PFSK-1 (cell line): ENCODE results near the gene ARHGAP6.

Experiments
- FOXP2 ChIP-seq: optimal IDR thresholded peaks from 2 replicates; pipeline ENCODE3; 2011; ENCODE audit warnings: borderline replicate concordance, control low read depth, inconsistent platforms; ENCODE audit not compliant: insufficient read depth; ENCODE audit errors: extremely low read length, extremely low read depth
- POLR2AphosphoS5 ChIP-seq: IDR thresholded peaks from 2 replicates; pipeline ENCODE4 v1.6.1; 2012; ENCODE audit warnings: low read depth, mild to moderate bottlenecking, control low read depth, low read length, moderate library complexity
- SIN3A ChIP-seq: IDR thresholded peaks from 2 replicates; pipeline ENCODE4 v1.6.1; 2012; ENCODE audit warnings: mild to moderate bottlenecking, low read length, moderate library complexity, borderline replicate concordance; ENCODE audit not compliant: insufficient read depth
- TAF1 ChIP-seq: IDR thresholded peaks from 2 replicates; pipeline ENCODE4 v1.6.1; 2012; ENCODE audit warnings: low read length, control low read depth, borderline replicate concordance; ENCODE audit not compliant: insufficient read depth
- TF ChIP-seq, protein P1 (sequence below), 2 experiments: IDR thresholded peaks; 2 replicates each; pipeline versions ENCODE4 v1.6.1 to v1.8.0; 2011 to 2012; ENCODE audit warnings: low read depth in 2 of 2, low read length in 2 of 2, control low read depth in 1 of 2, inconsistent platforms in 1 of 2, mild to moderate bottlenecking in 1 of 2, moderate library complexity in 1 of 2; ENCODE audit not compliant: insufficient read depth in 1 of 2

The ARHGAP6 gene

DNA sequence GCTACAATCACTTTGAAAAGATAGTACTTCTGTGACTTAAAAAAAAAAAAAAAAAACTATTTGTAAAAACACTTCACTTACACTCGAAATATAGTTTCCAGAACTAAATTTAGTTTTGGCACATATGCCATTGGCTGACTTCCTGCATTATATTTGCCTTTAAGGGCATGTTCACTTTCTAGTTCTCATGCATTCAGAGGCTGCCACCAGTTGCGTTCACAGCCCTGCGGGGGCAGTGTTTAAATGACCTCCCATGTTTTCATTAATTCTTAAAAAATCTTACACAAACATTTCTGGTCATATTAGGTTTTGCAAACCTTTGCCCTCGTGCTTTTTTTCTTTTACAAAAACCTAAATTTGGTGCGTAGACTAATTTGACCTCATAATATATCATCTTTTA is 12.4 kb upstream of the ARHGAP6 start:
- no peak for TF ChIP-seq FOXP2
- no peak for TF ChIP-seq SIN3A
- TF ChIP-seq, protein P1, sequence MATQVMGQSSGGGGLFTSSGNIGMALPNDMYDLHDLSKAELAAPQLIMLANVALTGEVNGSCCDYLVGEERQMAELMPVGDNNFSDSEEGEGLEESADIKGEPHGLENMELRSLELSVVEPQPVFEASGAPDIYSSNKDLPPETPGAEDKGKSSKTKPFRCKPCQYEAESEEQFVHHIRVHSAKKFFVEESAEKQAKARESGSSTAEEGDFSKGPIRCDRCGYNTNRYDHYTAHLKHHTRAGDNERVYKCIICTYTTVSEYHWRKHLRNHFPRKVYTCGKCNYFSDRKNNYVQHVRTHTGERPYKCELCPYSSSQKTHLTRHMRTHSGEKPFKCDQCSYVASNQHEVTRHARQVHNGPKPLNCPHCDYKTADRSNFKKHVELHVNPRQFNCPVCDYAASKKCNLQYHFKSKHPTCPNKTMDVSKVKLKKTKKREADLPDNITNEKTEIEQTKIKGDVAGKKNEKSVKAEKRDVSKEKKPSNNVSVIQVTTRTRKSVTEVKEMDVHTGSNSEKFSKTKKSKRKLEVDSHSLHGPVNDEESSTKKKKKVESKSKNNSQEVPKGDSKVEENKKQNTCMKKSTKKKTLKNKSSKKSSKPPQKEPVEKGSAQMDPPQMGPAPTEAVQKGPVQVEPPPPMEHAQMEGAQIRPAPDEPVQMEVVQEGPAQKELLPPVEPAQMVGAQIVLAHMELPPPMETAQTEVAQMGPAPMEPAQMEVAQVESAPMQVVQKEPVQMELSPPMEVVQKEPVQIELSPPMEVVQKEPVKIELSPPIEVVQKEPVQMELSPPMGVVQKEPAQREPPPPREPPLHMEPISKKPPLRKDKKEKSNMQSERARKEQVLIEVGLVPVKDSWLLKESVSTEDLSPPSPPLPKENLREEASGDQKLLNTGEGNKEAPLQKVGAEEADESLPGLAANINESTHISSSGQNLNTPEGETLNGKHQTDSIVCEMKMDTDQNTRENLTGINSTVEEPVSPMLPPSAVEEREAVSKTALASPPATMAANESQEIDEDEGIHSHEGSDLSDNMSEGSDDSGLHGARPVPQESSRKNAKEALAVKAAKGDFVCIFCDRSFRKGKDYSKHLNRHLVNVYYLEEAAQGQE (IDR thresholded peaks at IDR 0.05; ENCODE audit: insufficient read depth in 1 of 2, low read depth in 2 of 2, low read length in 2 of 2), result no peak
- no peak for TF ChIP-seq POLR2AphosphoS5
- TF ChIP-seq TAF1, result no peak

DNA sequence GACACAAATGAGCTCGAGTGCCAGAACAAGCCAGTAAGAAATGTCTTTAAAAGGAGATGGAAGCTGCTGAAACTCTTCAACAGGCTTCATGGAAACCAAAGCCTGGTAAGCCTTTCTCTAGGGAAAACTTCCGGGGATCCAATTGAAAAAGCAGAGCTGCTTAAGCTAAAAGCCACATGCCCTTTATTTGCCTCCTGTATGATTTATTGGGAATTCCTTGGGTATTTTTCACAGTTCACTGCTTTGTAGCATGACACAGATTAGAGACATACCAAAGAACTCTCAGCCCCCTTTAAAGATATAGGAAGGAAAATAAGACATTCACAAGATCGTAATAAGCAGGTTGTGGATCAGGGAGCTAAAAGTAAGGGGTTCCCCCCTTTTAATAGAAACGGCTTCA is 6.5 kb upstream of the ARHGAP6 start:
- TF ChIP-seq SIN3A (no peak), FOXP2 (no peak), TAF1 (no peak), POLR2AphosphoS5 (no peak)
- TF ChIP-seq, protein P1 (IDR thresholded peaks at IDR 0.05; ENCODE audit: insufficient read depth in 1 of 2, low read depth in 2 of 2, low read length in 2 of 2), result no peak

DNA sequence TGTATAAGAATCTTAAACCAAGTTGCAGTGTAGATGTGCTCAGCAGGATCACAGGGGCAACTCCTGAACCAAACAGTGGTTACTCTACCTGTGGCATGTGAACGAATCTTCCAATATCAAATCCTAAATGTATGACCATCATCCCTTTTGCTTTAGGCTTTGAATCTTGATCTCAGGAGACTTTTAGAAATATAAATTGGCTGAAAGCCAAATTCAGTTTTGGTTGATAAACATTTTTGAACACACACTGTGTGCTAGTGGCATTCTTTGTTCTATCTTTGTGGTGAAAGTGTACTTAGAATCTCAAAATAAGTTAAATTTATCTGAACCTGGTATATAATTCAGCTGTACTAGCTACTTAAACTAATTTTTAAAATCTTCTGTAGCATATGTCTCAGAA is 4.6 kb upstream of the ARHGAP6 start:
- TF ChIP-seq TAF1 (no peak), FOXP2 (no peak), POLR2AphosphoS5 (no peak), SIN3A (no peak)
- TF ChIP-seq, protein P1 (IDR thresholded peaks at IDR 0.05; ENCODE audit: insufficient read depth in 1 of 2, low read depth in 2 of 2, low read length in 2 of 2), result no peak

DNA sequence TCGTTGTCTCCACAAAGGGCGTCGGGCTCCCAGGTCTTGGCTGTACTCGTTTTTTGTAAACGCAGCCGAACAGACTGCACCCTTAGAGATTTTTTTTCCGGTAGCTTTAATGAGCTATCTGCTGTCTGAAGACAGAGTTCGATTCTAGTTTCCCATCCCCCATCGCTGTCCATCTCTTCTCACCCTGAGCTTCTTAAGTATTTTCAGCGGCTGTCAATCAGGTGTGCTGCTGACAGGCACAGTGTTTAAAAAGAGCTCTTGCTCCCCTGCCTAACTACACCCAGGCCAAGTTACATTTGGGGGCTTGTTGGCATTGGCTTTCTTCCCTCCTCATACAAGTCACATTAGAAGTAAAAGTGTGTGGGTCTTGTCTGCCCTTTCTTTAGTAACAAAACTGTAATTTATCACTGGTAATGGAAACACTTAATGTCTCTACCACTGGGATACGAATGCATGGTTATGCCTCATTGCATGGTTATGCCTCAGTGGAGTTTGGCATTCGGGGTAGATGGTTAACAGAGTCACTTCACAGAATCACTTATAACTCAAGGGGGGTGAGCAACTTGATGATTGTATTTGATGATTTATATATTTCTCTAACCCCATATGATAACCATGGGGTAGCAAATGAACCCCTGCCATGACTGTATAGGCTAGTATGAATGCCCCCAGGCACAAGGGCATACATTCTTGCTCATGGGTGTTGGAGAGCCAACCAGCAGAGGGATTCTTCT is 1.4 kb upstream of the ARHGAP6 start:
- TF ChIP-seq TAF1, result no peak
- TF ChIP-seq, protein P1 (IDR thresholded peaks at IDR 0.05; ENCODE audit: insufficient read depth in 1 of 2, low read depth in 2 of 2, low read length in 2 of 2), result no peak
- no peak for TF ChIP-seq SIN3A
- TF ChIP-seq FOXP2, result no peak
- TF ChIP-seq POLR2AphosphoS5, result no peak

DNA sequence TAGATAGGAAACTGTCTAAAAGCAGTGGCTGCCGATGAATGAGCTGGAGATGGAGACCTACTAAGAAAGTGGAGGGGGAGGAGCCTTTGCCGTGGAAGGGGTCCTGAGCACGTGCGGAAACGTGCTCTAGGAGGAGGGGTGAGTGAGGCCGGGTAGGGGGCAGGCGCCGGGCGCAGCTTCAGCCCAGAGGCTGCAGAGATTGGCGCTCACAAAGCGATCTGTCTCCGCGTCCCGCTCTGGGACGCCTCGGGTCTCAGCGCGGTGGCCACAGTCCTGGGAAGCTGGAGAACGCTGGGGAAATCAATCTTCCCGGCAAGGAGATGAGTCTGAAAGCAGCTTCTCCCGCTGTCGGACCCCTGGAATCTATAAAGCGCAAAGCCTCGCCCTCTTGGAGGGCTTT is 444 bp upstream of the ARHGAP6 start:
- no peak for TF ChIP-seq TAF1
- no peak for TF ChIP-seq FOXP2
